Coronary artery (tissue), 2 donors: ENCODE results near the gene TMEM11.

ENCODE experiments used
- DNase-seq: peaks from one replicate; pipeline ENCODE4 v3.0.0-alpha.2; 2017; ENCODE audit warnings: low spot score
- H3K27ac ChIP-seq, 2 donors: fragments of 200-600 bp; sonication (generic); one replicate each; pipeline ENCODE4 v1.5.1; 2016 to 2019
- H3K4me3 ChIP-seq: fragments of 200-600 bp; sonication (generic); 2 replicates; pipeline ENCODE4 v1.5.1; 2016; ENCODE audit warnings: mild to moderate bottlenecking, moderate library complexity
- CTCF ChIP-seq: fragments of 200-600 bp; sonication (generic); IDR thresholded peaks from one replicate; pipeline ENCODE4 v1.5.1; 2019; ENCODE audit warnings: antibody characterized with exemption

The TMEM11 gene

GRCh38 chr17:21215935-21216334 is 2.0 kb upstream of the TMEM11 start:
- H3K27ac ChIP-seq = no peak overlapping the region
- TF ChIP-seq CTCF = no peak
- DNase-seq = no peak
- H3K4me3 ChIP-seq = no peak overlapping the region

GRCh38 chr17:21214777-21215541 is 998 bp upstream of the TMEM11 start:
- no peak for DNase-seq
- Histone ChIP-seq H3K4me3 (peak overlapping the region; percentile 93), H3K27ac (peak overlapping the region; percentile 89 to 95)
- no peak for TF ChIP-seq CTCF

- TF ChIP-seq CTCF = no peak
- H3K4me3 ChIP-seq = peak overlapping the region; percentile 93
- H3K27ac ChIP-seq = peak overlapping the region; percentile 89 to 95
- peak; percentile 76 for DNase-seq
These were observed 335 bp downstream of the TMEM11 start for GRCh38 chr17:21213638-21214014.

GRCh38 chr17:21212826-21213637 is 929 bp downstream of the TMEM11 start:
- DNase-seq = no peak
- TF ChIP-seq CTCF = no peak
- peak overlapping the region; percentile 93 for H3K4me3 ChIP-seq
- peak overlapping the region; percentile 89 to 95 for H3K27ac ChIP-seq

- TF ChIP-seq CTCF = no peak
- no peak for DNase-seq
- Histone ChIP-seq H3K27ac (no peak overlapping the region), H3K4me3 (peak overlapping the region; percentile 93)
These were observed 2.0 kb downstream of the TMEM11 start for GRCh38 chr17:21211825-21212479.

GRCh38 chr17:21210411-21211076 is 3.4 kb downstream of the TMEM11 start:
- Histone ChIP-seq H3K27ac (no peak overlapping the region), H3K4me3 (no peak overlapping the region)
- TF ChIP-seq CTCF = no peak
- DNase-seq = no peak
